Ovary (tissue), 3 donors: ENCODE data around the gene ZNF91.

Source experiments
- EP300 ChIP-seq: sonication (generic); formaldehyde crosslinking; IDR thresholded peaks from one replicate; pipeline ENCODE4 v1.6.1; 2017; ENCODE audit warnings: antibody characterized with exemption
- TF ChIP-seq, protein P1 (sequence below), 3 donors: fragments of 450-650 bp in 2 of 3; fragments of 200-600 bp in 1 of 3; IDR thresholded peaks; one replicate each; pipeline versions ENCODE4 v1.5.1 to v1.8.0; 2016 to 2022; ENCODE audit warnings: antibody characterized with exemption in 3 of 3, mild to moderate bottlenecking in 1 of 3
- donor health status: DM: no; HTN: no; CAD: no.

DNA sequence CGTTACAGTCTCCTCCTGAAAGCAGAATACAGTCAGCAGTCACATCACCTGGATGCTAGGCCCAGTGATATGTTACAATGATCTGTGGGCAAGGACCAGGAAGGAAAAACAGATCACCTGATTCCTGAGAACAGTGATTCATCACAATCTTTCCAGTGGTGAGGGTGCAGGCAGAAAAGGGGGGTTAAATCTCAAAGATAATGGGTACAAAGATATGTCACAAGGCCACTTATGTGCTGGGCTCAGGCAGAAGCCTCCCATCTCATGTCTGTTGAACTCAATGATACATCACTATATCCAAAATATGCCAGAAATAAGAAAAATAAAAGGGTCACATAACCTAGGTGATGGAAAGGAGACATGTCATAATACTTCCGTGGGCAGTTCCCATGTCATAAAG lies 10.8 kb upstream of the ZNF91 start:
- TF ChIP-seq, protein P1, sequence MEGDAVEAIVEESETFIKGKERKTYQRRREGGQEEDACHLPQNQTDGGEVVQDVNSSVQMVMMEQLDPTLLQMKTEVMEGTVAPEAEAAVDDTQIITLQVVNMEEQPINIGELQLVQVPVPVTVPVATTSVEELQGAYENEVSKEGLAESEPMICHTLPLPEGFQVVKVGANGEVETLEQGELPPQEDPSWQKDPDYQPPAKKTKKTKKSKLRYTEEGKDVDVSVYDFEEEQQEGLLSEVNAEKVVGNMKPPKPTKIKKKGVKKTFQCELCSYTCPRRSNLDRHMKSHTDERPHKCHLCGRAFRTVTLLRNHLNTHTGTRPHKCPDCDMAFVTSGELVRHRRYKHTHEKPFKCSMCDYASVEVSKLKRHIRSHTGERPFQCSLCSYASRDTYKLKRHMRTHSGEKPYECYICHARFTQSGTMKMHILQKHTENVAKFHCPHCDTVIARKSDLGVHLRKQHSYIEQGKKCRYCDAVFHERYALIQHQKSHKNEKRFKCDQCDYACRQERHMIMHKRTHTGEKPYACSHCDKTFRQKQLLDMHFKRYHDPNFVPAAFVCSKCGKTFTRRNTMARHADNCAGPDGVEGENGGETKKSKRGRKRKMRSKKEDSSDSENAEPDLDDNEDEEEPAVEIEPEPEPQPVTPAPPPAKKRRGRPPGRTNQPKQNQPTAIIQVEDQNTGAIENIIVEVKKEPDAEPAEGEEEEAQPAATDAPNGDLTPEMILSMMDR (IDR thresholded peaks at IDR 0.05): no peak
- no peak for TF ChIP-seq EP300
